Tibial nerve (tissue), 4 donors: ENCODE measurements around the gene TXNDC8.

ENCODE experiments used
- EP300 ChIP-seq, 2 donors: sonication (generic); formaldehyde crosslinking; IDR thresholded peaks; one replicate each; pipeline ENCODE4 v1.6.1; 2017; ENCODE audit warnings: antibody characterized with exemption in 2 of 2, mild to moderate bottlenecking in 1 of 2
- POLR2A ChIP-seq, 2 donors: fragments of 450-650 bp; IDR thresholded peaks; one replicate each; pipeline ENCODE4 v1.6.1; 2017; ENCODE audit warnings: antibody characterized with exemption in 2 of 2, mild to moderate bottlenecking in 2 of 2, moderate library complexity in 2 of 2
- TF ChIP-seq, protein P1 (sequence below), 5 experiments: fragments of 200-600 bp in 3 of 5; fragments of 450-650 bp in 2 of 5; sonication (generic) in 3 of 5; IDR thresholded peaks; one replicate each; pipeline ENCODE4 v1.5.1; 2016 to 2019; ENCODE audit warnings: antibody characterized with exemption in 5 of 5, mild to moderate bottlenecking in 3 of 5, moderate library complexity in 2 of 5

DNA sequence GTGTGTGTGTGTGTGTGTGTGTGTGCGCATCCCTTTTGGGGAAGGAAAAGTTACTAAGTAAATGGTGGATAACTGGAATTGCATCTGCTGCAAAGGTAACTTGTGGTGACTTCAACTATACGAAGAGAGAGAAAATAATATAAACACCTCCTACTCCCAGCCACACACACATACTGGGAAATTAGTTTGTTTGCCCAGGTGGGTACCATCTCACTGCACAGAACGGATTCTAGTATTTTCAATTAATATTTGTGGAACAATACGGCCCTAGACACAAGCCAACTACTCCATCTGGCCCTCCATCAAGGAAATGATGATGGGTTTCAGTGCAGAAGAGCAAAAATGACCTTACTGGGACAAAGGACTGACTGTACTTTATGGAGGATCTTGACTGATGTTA, 49.2 kb downstream of the TXNDC8 start:
- TF ChIP-seq, protein P1, sequence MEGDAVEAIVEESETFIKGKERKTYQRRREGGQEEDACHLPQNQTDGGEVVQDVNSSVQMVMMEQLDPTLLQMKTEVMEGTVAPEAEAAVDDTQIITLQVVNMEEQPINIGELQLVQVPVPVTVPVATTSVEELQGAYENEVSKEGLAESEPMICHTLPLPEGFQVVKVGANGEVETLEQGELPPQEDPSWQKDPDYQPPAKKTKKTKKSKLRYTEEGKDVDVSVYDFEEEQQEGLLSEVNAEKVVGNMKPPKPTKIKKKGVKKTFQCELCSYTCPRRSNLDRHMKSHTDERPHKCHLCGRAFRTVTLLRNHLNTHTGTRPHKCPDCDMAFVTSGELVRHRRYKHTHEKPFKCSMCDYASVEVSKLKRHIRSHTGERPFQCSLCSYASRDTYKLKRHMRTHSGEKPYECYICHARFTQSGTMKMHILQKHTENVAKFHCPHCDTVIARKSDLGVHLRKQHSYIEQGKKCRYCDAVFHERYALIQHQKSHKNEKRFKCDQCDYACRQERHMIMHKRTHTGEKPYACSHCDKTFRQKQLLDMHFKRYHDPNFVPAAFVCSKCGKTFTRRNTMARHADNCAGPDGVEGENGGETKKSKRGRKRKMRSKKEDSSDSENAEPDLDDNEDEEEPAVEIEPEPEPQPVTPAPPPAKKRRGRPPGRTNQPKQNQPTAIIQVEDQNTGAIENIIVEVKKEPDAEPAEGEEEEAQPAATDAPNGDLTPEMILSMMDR (IDR thresholded peaks at IDR 0.05): no peak
- TF ChIP-seq POLR2A (IDR thresholded peaks at IDR 0.05) (no peak), EP300 (IDR thresholded peaks at IDR 0.05) (no peak)
